ENCODE measurements around the gene IL15. TPM values are rescaled to one million over a fixed set of nuclear protein-coding genes. Genes with fewer than 3 reads are reported as not detected.
A peak's percentile ranks its signal among the peaks of the same experiment; 100 is the strongest.

The IL15 gene
- total RNA-seq, 4 donors from 2014 or later: 12.7 to 18.2 (median 15.9) TPM

- peaks cover 0 to 8% (median 0%) of the 10 kb centered on the region in 4 donors for H3K4me1 ChIP-seq
- no peaks in the 10 kb centered on the region for H3K36me3 ChIP-seq
- no peaks in the 10 kb centered on the region for H3K27me3 ChIP-seq
- no peak overlapping the region for H3K4me3 ChIP-seq
- H3K27ac ChIP-seq: no peak overlapping the region
- no peaks in the 10 kb centered on the region for H3K9me3 ChIP-seq
- no peak for DNase-seq
- TF ChIP-seq CTCF (IDR thresholded peaks at IDR 0.05) (no peak), POLR2A (IDR thresholded peaks at IDR 0.05) (no peak)
Observed at GRCh38 chr4:141646969-141647368, 10.6 kb downstream of the IL15 start.

GRCh38 chr4:141647966-141648365 is 11.6 kb downstream of the IL15 start:
- H3K27ac ChIP-seq: no peak overlapping the region
- no peak overlapping the region for H3K4me3 ChIP-seq
- no peak for TF ChIP-seq POLR2A (IDR thresholded peaks at IDR 0.05)
- TF ChIP-seq CTCF (IDR thresholded peaks at IDR 0.05): no peak

GRCh38 chr4:141652161-141652778 is 15.9 kb downstream of the IL15 start:
- H3K36me3 ChIP-seq: no peaks in the 10 kb centered on the region
- no peak for DNase-seq
- no peaks in the 10 kb centered on the region for H3K27me3 ChIP-seq
- H3K4me1 ChIP-seq: peaks cover 0 to 3% (median 0%) of the 10 kb centered on the region in 4 donors
- TF ChIP-seq POLR2A (IDR thresholded peaks at IDR 0.05) (no peak), CTCF (IDR thresholded peaks at IDR 0.05) (no peak)
- H3K9me3 ChIP-seq: no peaks in the 10 kb centered on the region
- H3K4me3 ChIP-seq: no peak overlapping the region
- H3K27ac ChIP-seq: peak overlapping the region in 1 of 4 donors; percentile 31

More at GRCh38 chr4:141647966-141648365, 11.6 kb downstream of the IL15 start:
- Histone ChIP-seq H3K36me3 (no peaks in the 10 kb centered on the region), H3K4me1 (peaks cover 0 to 3% (median 0%) of the 10 kb centered on the region in 4 donors), H3K27me3 (no peaks in the 10 kb centered on the region), H3K9me3 (no peaks in the 10 kb centered on the region)
- DNase-seq: no peak

- TF ChIP-seq POLR2A (IDR thresholded peaks at IDR 0.05) (no peak), CTCF (IDR thresholded peaks at IDR 0.05) (peak in 3 of 6 experiments; percentile 20 to 37 (median 22))
Observed at GRCh38 chr4:141654098-141654497, 17.7 kb downstream of the IL15 start.

GRCh38 chr4:141656031-141656430 is 19.6 kb downstream of the IL15 start:
- peak in 1 of 3 donors; percentile 51 for DNase-seq
- Histone ChIP-seq H3K4me3 (no peak overlapping the region), H3K27me3 (no peaks in the 10 kb centered on the region), H3K9me3 (no peaks in the 10 kb centered on the region), H3K4me1 (peaks cover 0 to 3% (median 0%) of the 10 kb centered on the region in 4 donors), H3K27ac (no peak overlapping the region), H3K36me3 (no peaks in the 10 kb centered on the region)
- no peak for TF ChIP-seq POLR2A (IDR thresholded peaks at IDR 0.05)

More at GRCh38 chr4:141654098-141654497, 17.7 kb downstream of the IL15 start:
- H3K36me3 ChIP-seq: no peaks in the 10 kb centered on the region
- no peaks in the 10 kb centered on the region for H3K27me3 ChIP-seq
- H3K4me3 ChIP-seq: no peak overlapping the region
- DNase-seq: peak in 1 of 3 donors; percentile 61
- peak overlapping the region in 1 of 4 donors; percentile 1 for H3K27ac ChIP-seq
- no peaks in the 10 kb centered on the region for H3K9me3 ChIP-seq
- peaks cover 0 to 3% (median 0%) of the 10 kb centered on the region in 4 donors for H3K4me1 ChIP-seq

- no peaks in the 10 kb centered on the region for H3K36me3 ChIP-seq
- no peaks in the 10 kb centered on the region for H3K27me3 ChIP-seq
- DNase-seq: no peak
- no peak overlapping the region for H3K4me3 ChIP-seq
- peaks cover 0 to 1% (median 0%) of the 10 kb centered on the region in 4 donors for H3K4me1 ChIP-seq
- H3K9me3 ChIP-seq: no peaks in the 10 kb centered on the region
- no peak for TF ChIP-seq CTCF (IDR thresholded peaks at IDR 0.05)
- no peak for TF ChIP-seq POLR2A (IDR thresholded peaks at IDR 0.05)
- no peak overlapping the region for H3K27ac ChIP-seq
Observed at GRCh38 chr4:141657550-141658250, 21.3 kb downstream of the IL15 start.
